Colonic mucosa (tissue), 4 donors: ENCODE data around the gene AADAC. TPM values are rescaled to one million over a fixed set of nuclear protein-coding genes. Genes with fewer than 3 reads are reported as not detected.

ENCODE experiments used
- DNase-seq: peaks from one replicate; pipeline ENCODE4 v3.0.0-alpha.2; 2020
- H3K27ac ChIP-seq: fragments of 200-600 bp; one replicate; pipeline ENCODE4 v1.8.0; 2021
- H3K27me3 ChIP-seq: fragments of 200-600 bp; one replicate; pipeline ENCODE4 v1.8.0; 2021
- H3K36me3 ChIP-seq: fragments of 200-600 bp; one replicate; pipeline ENCODE4 v1.8.0; 2021
- H3K4me1 ChIP-seq: fragments of 200-600 bp; one replicate; pipeline ENCODE4 v1.8.0; 2021; ENCODE audit warnings: mild to moderate bottlenecking
- H3K4me3 ChIP-seq: fragments of 200-600 bp; one replicate; pipeline ENCODE4 v1.8.0; 2021
- H3K9ac ChIP-seq, 2 donors: one replicate each; pipeline ENCODE4 v1.7.0; 2013; ENCODE audit warnings: control low read depth in 2 of 2, low read depth in 2 of 2, low read length in 2 of 2
- H3K9me3 ChIP-seq: fragments of 200-600 bp; one replicate; pipeline ENCODE4 v1.8.0; 2021
- intact Hi-C: fragments of 100-400 bp; cut with DNase I; formaldehyde crosslinking; loops from one replicate; pipeline ENCODE4 v1.14.1; 2022
- total RNA-seq, 2 donors: library from RNA; stranded (reverse); fragmentation: NEBNext Ultra II Directional in 1 of 2; extraction: Animal tissue kit (Norgen Biotek cat#: 25700) in 1 of 2; gene quantifications; one replicate each; pipeline ENCODE4 v1.2.1, GENCODE V29; 2021
- TF ChIP-seq, protein P1 (sequence below): fragments of 200-600 bp; IDR thresholded peaks from one replicate; pipeline ENCODE4 v1.8.0; 2022; ENCODE audit warnings: antibody characterized with exemption, mild to moderate bottlenecking
- donor health status: healthy.
- donor health status: DM: no; HTN: no; CAD: no.
- donor health status: DM: no; HTN: no; CAD: no.

AADAC gene
- total RNA-seq, 2 donors from 2014 or later, result 0.15 TPM; not detected in 1

DNA sequence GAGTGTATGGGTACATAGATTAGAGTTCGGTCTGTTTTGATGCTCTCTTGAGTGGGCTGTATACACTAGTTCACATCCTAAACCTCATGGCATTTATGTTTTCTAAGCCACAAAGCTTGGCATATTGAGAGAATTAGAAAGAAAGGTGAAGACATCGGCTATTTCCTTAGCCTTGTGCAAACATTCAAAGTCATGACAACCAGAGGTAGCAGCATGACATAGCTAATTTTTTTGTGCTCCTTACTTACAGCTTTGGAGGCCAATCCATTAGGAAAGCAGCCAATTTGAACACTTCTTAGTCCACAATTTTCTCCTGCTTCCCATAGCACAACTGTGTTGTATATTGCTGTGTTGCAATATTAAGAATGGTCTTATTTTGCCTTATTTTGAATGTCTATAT is 21.5 kb upstream of the AADAC start:
- intact Hi-C loops, result no loop called here
- Histone ChIP-seq H3K27ac (no peak overlapping the region), H3K9me3 (no peaks in the 10 kb centered on the region), H3K4me1 (no peaks in the 10 kb centered on the region), H3K27me3 (no peaks in the 10 kb centered on the region), H3K36me3 (no peaks in the 10 kb centered on the region), H3K9ac (no peak overlapping the region), H3K4me3 (no peak overlapping the region)
- TF ChIP-seq, protein P1, sequence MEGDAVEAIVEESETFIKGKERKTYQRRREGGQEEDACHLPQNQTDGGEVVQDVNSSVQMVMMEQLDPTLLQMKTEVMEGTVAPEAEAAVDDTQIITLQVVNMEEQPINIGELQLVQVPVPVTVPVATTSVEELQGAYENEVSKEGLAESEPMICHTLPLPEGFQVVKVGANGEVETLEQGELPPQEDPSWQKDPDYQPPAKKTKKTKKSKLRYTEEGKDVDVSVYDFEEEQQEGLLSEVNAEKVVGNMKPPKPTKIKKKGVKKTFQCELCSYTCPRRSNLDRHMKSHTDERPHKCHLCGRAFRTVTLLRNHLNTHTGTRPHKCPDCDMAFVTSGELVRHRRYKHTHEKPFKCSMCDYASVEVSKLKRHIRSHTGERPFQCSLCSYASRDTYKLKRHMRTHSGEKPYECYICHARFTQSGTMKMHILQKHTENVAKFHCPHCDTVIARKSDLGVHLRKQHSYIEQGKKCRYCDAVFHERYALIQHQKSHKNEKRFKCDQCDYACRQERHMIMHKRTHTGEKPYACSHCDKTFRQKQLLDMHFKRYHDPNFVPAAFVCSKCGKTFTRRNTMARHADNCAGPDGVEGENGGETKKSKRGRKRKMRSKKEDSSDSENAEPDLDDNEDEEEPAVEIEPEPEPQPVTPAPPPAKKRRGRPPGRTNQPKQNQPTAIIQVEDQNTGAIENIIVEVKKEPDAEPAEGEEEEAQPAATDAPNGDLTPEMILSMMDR, result no peak
- no peak for DNase-seq

DNA sequence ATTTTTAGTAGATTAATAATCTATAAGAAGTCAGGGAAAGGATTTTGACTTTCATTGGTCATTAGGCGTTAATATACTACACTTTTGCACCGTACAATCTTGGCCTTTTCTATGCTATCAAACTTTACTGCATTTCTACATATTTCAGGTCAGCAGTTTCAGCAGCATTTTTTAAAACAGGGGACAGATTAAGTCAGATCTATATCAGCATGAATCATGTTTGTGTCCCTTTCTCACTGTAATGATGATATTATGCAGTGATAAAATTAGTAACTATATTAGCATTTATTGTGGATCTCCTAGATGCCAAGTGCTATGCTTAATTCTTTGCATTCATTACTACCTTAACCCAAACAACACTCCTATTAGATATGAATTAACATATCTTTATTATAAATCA is 20.3 kb upstream of the AADAC start:
- DNase-seq, result no peak
- Histone ChIP-seq H3K4me1 (no peaks in the 10 kb centered on the region), H3K4me3 (no peak overlapping the region), H3K36me3 (no peaks in the 10 kb centered on the region), H3K9me3 (no peaks in the 10 kb centered on the region), H3K9ac (no peak overlapping the region), H3K27ac (no peak overlapping the region), H3K27me3 (no peaks in the 10 kb centered on the region)
- intact Hi-C loops, result no loop called here
- TF ChIP-seq, protein P1, result no peak

DNA sequence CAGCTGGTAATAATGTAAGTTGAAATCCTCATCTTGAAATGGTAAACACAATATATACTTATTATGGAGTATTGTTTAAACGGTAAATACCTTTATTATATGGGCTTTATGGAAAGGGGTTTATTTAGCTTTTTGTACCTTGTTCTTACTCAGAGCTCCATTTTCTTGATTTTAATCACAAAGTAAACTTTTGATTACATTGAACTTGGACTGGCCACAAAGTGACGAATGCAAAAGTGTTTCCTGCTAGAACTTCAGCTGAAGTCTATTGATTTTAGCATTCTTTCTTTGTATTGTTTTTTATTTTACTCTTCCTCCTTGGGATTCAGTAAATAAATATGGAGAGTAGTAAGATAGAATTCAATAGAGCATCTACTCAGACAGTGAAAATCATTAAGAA is 19.8 kb upstream of the AADAC start:
- no peak overlapping the region for H3K4me3 ChIP-seq
- DNase-seq, result no peak
- no peaks in the 10 kb centered on the region for H3K27me3 ChIP-seq
- H3K36me3 ChIP-seq, result no peaks in the 10 kb centered on the region
- H3K27ac ChIP-seq, result no peak overlapping the region
- no peaks in the 10 kb centered on the region for H3K9me3 ChIP-seq
- H3K4me1 ChIP-seq, result no peaks in the 10 kb centered on the region
- H3K9ac ChIP-seq, result no peak overlapping the region
- intact Hi-C loops, result no loop called here
- TF ChIP-seq, protein P1, result no peak

DNA sequence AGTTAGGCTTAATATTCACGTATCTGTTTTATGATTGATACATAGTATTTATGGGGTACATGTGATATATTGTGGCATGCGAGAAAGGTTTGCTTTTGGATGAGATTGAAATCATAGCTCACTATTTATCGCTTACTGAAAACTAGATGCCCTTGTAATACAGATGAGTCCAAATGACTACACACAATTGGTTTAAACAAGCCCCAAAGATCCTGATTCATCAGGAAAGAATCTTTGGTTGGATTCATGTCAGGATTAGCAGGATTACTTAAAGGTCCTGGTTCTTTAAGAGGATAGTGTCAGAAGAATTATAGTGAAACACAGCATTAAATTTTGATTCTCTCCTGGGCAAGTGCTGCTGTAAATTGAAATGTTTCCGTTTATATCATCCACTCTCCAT is 18.6 kb upstream of the AADAC start:
- Histone ChIP-seq H3K27ac (no peak overlapping the region), H3K9ac (no peak overlapping the region), H3K4me1 (no peaks in the 10 kb centered on the region), H3K27me3 (no peaks in the 10 kb centered on the region), H3K9me3 (no peaks in the 10 kb centered on the region), H3K4me3 (no peak overlapping the region), H3K36me3 (no peaks in the 10 kb centered on the region)
- intact Hi-C loops, result no loop called here
- no peak for DNase-seq
- TF ChIP-seq, protein P1, result no peak

DNA sequence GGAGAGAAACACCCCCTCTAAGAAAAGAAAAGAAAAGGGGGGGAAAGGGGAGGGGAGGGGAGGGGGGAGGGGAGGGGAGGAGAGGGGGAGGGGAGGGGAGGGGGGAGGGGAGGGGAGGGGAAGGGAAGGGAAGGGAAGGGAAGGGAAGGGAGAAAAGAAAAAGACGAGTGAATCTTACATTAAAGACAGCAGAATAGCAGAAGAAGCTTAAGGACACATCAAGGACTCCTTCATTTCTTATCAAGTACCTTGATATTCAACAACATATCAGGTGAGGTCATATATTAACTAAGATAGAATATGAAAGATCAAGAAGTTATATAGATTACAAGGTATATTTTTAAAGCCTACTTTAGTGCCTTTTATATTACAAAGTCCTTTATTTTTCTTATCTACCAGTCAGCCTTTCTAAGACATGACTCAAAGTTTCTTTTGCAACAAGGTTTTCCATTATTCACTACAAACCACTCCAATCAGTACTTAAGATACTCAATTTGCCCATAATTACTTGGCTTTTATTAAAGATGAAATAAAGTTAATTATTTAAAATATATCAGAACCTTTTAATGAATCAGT is 17.7 kb upstream of the AADAC start:
- Histone ChIP-seq H3K36me3 (no peaks in the 10 kb centered on the region), H3K4me1 (no peaks in the 10 kb centered on the region), H3K4me3 (no peak overlapping the region), H3K27me3 (no peaks in the 10 kb centered on the region), H3K9me3 (no peaks in the 10 kb centered on the region), H3K27ac (no peak overlapping the region), H3K9ac (no peak overlapping the region)
- TF ChIP-seq, protein P1, result no peak
- no peak for DNase-seq
- intact Hi-C loops, result no loop called here

DNA sequence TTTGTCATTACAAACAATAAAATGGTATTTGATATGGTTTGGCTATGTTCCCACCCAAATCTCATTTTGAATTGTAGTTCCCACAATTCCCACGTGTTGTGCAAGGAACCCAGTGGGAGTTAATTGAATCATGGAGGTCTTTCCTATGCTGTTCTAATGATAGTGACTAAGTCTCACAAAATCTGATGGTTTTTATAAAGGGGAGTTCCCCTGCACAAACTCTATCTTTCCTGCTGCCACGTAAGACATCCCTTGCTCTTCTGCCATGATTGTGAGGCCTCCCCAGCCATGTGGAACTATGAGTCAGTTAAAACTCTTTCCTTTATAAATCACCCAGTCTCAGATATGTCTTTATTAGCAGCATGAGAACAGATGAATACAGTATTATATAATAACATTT is 15.4 kb upstream of the AADAC start:
- no peaks in the 10 kb centered on the region for H3K9me3 ChIP-seq
- intact Hi-C loops, result no loop called here
- H3K36me3 ChIP-seq, result no peaks in the 10 kb centered on the region
- H3K4me3 ChIP-seq, result no peak overlapping the region
- TF ChIP-seq, protein P1, result no peak
- no peaks in the 10 kb centered on the region for H3K4me1 ChIP-seq
- H3K9ac ChIP-seq, result no peak overlapping the region
- DNase-seq, result no peak
- no peak overlapping the region for H3K27ac ChIP-seq
- H3K27me3 ChIP-seq, result no peaks in the 10 kb centered on the region
